Measurements from ENCODE around the gene RAB20.
"Not testable (repeated sequence)": the region's sequence is repeated elsewhere in the genome, so short reads cannot be mapped to it uniquely, and the experiment has no call there.

Gene RAB20, protein sequence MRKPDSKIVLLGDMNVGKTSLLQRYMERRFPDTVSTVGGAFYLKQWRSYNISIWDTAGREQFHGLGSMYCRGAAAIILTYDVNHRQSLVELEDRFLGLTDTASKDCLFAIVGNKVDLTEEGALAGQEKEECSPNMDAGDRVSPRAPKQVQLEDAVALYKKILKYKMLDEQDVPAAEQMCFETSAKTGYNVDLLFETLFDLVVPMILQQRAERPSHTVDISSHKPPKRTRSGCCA
- 1.1 reads per million for total RNA-seq

DNA sequence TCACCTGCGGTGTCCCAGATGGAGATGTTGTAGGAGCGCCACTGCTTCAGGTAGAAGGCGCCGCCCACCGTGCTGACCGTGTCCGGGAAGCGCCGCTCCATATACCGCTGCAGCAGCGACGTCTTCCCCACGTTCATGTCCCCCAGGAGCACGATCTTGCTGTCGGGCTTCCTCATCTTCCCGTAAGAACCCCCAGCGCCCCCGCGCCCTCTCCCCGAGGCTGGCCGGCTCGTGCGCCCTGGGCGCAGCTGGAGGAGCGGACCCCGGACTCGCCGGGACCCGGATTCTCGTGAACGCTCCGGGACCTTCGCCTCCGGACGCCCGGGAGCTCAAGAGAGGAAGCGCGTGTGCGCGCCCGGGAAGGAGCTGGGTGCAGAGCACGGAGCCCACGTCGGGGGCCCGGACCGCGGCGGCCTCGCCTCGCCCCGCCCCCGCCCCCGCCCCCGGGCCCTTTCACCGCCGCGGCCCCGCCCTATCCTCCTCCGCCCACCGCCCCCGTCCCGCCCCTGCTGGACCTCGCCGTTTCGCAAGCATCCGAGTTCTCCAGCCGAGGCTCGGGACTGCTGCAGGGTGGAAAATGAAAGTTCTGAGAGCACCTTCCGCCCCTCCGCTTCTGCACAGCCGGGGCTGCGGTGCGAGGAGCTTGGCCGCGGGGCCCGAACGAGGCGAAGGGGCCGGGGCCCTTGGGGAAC, at the start of gene RAB20:
RAB20 (minus strand) TSS at position 379 of the 692 bp plus-strand sequence; CDS start at position 176, 203 bp downstream.
- DNase-seq: peak; percentile 40

DNA sequence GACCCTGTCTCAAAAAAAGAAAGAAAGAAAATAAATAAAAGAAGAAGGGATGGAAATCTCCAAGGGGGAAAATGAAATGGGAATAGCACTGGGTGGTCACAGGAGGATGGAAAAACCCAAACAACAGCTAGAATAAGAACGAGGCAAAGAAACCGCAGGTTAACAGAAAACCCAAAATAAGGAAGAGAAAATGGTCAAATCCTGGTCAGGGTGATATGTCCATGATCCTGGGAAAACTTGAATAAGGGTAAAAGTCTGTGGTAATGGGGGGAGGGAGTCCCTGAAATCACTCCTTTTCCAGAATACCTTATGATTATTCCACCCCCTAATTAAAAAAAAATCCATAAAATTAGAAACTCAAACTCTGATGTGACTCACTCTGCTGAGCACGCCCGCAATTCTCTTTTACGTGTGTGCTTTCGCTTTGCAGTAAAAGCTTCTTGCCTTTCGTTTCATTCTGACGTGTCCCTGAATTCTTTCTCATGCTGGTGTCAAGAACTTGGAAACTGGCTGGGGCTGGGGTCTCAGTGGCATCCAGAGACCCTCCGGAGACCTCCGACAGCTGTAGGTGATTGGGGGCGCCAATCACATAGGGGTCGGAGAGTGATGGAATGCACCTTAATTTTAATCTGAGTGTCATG, 49.6 kb upstream of the RAB20 start:
- no peak for DNase-seq

DNA sequence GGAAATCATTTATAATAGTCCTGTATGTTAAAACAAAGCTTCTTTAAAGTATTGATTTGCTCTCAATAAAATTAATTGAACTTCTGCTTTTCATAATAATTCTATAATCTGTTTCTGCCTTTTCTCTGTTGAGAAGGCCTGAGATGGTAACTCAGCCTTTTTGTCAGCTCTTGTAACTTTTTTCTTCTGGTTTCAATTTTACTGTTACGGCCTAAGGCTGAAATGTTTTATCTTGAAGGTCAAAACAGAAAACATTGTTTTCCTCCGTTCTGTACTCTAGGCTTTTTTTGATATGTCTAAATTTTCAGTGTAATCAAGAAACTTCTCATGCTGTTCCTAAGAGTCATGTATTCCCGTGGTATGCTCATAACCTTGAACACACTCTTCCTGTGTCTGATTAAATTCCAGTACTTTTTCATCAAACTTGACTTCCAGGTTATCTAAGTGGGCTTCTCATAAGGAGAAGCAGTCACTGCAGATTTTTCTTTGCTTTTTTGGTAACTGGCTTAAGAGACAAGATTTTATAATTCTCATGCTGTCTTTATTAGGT, 46.2 kb upstream of the RAB20 start:
- DNase-seq: no peak

DNA sequence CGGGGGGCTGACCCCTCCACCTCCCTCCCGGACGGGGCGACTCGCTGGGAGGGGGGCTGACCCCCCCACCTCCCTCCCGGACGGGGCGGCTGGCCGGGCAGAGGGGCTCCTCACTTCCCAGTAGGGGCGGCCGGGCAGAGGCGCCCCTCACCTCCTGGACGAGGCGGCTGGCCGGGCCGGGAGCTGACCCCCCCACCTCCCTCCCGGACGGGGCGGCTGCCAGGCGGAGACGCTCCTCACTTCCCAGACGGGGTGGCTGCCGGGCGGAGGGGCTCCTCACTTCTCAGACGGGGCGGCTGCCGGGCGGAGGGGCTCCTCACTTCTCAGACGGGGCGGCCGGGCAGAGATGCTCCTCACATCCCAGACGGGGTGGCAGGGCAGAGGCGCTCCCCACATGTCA, 44.8 kb upstream of the RAB20 start:
- DNase-seq: not testable (repeated sequence)

DNA sequence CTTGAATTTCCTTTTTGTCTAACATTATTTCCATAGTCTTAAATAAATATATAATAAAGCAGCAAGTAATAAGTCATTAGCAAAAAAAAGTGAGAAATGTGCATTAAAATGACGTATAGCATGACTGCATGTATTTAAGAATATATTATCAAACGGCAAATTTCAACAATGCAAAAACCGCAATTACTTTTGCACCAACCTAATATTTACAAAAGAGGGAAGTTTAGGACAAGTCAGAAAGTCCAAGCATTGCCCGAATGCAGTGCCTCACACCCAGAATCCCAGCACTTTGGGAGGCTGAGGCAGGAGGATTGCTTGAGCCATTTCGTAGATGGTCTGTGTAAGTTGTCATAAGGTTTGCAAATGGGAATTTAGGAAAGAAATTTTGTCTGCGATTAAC, 43.6 kb upstream of the RAB20 start:
- no peak for DNase-seq

DNA sequence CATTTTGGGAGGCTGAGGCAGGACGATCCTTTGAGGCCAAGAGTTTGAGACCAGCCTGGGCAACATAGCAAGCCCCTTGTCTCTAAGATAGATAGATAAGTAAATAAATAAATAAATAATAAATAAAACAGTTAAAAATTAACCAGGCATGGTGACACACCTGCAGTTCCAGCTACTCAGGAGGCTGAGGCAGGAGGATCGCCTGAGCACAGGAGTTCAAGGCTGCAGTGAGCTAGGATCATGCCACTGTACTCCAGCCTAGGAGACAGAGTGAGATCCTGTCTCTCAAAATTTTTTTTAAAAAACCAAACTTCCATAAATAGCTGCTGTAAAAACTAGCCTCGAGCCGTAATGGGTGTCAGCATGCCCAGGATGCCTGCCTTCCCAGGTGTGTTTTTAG, 39.5 kb upstream of the RAB20 start:
- no peak for DNase-seq

DNA sequence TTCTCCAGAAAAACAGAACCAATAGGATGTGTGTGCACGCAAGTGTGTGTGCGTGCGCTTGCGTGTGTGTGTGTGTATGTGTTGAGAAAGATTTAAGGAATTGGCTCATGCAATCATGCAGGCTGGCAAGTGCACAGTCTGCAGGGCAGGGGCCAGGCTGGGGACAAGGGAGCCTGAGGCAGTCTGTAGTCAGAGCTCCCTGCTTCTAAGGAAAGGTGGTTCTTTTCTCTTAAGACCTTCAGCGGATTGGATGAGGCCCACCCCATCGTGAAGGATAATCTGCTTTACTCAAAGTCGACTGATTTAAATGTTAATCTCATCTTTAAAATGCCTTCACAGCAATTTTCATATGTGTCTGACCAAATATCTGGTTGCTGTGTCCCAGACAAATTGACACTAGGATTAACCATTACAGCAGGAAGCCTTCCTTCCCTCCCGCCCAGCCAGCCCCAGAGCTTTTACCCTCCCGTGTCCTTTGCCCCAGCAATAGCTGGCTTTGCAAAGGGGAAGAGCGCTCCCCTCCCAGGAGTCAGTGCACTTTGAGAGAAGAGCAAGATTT, 38.8 kb upstream of the RAB20 start:
- no peak for DNase-seq

DNA sequence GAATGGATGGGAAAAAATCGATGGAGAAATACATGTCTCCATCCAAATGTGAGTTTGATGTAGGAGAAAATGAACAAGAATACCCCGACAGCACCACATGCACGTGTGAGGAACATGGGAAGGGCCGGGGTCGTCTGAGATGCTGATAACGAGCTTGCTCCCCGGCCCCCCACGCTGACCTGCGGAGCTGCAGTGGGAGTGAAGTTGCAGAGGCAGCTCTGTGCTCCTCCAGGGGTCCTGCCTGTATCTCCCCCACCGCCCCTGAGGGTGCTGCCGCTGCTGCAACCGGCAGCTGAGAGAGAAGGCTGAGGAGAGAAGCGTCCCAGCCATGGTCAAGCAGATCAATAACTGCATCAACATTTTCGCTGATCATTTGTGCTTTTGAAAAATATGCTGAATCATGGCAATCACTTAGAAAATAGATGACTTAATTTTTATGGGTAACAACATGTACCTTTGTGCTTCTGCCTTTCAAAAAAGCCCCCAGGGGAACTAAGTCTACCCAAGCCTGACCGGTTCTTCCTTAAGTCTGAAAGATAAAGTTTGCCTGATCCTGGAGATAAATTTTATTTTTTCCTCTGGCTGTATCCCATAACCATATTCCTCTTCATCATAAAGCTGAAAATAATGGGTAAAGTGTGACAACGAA, 35.6 kb upstream of the RAB20 start:
- no peak for DNase-seq

DNA sequence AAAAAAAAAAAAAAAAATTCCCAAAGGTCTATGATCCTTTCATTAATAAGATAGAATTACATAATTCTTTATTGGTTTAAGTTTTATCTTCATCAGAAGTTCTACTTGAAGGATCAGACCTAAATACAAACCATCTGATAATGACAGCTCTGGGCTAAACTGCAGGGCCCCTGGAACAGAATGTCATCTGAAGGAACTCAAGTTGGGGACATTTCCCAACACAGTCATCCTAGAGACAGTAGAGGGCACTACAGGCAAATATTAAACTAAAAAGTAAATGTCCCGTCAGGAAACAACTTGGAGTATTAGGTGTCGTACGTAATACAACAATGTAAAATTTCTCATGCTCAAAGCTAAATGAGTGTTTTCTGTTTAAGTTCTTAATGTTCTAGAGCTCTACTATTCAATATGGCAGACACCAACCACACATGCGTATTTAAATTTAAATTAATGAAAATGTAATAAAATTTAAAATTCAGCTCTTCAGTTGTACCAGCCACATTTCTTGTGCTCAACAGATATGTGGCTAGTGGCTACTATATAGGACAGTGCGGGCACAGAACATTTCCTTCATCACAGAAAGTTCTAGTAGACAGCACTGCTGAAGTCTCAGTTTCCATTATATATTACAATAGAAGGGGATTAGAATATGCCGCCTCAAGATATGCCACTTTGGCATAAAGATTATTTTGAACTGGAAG, 32.1 kb upstream of the RAB20 start:
- DNase-seq: no peak

DNA sequence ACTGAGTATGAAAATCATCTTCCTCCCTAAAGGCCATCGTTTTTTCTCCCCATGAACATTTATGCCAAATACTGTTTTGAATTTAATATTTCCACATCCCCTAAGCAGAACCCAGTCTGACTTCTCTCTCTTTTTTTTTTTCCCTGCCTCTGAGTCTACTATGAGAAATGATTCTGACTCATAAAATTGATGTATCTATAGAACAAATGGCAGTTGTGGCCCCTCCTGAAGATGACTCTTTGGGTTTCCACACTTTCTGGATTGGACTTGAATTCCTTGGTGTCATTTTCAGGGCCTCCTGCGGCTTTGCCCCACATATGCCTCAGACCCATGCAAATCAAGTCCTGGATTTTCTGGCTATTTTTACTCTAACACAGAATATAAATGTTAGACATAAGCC, 31.1 kb upstream of the RAB20 start:
- no peak for DNase-seq

DNA sequence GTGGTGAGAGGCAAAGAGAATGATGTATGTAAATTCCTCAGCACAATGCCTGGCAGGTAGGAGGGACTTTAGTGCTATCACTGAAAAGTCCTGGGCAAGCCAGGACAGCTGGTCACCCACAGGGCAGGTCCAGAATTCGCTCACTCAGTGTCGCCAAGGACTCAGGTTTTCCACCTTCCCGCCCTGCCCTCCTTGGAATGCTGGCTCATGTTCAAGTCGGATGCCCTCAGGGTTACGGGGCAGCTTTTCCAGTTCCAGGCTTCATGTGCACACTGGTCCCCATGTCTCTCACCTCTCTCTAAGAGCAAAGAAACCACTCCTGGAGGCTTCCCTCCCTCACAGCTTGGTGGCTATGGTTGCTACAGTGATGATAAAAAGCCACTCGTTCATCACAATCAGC, 29.1 kb upstream of the RAB20 start:
- no peak for DNase-seq

DNA sequence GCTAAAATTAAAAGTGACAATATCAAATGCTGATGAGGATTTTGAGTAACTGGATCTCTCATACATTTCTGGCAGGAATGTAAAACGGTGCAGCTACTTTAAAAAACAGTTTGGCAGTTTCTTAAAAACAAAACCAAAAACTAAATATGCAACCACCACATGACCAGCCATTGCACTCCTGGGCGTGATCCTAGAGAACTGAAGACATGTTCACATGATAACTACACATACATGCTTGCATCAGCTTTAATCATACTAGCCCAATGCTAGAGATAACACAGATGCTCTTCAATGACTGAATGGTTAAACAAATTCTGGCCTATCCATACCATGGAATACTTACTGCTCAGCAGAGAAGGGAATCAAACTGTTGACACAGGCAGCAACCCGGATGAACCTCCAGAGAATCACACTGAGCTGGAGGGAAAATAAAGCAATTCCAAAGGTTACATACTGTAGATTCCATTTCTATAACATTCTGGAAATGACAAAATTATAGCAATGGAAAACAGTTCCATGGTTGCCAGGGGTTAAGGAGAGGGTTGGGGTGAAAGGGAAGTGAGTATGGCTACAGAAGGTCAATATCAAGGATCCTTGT, 28.4 kb upstream of the RAB20 start:
- no peak for DNase-seq

DNA sequence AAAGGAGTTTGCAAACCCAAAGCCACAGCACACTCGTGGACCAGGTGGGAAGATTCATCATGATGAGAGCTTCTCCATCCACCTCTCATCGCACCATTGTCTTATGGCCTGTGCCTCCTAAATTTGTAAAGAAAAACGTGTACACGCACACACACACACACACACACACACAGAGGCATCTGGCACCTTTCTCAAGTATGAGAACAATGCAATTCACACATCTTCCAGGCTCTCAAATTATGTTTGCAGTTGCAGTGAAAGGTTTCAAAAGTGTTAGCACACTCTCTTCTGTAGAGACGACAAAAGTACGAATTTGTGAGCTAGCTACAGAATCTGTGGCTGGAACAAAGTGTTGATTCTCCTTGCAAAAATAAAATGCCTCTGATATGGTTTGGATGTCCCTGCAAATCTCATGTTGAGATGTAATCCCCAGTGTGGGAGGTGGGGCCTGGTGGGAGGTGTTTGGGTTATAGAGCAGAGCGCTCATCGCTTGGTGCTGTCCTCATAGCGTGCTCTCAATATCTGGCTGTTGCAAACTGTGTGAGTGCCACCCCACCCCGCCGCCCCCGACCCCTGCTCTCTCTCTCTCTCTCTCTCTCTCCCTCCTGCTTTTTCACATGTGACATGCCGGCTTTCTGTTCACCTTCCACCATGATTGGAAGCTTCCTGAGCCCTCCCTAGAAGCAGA, 21.8 kb upstream of the RAB20 start:
- DNase-seq: no peak

DNA sequence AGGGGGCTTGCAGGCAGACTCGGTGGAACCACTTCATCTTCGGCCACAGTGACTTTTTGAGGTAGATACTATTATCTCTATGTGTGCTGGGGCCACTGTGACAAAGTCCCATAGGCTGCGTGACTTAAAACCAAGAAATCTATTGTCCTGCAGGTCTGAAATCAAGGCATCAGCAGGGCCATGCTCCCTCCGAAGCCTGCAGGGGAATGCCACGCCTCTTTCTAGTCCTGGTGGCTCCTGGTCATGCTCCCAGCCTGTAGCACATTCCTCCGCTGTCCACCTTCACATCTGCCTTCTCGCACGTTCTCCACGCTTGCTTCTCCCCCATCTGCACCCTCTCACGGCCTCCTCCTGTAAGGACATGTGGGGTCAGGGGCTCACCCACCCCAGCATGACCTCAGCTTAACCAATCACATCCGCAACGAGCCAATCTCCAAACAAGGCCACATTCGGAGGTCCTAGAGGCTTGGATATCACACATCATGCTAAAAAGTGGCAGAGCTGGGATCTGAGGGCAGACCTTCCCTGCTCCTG, 21.0 kb upstream of the RAB20 start:
- DNase-seq: no peak

DNA sequence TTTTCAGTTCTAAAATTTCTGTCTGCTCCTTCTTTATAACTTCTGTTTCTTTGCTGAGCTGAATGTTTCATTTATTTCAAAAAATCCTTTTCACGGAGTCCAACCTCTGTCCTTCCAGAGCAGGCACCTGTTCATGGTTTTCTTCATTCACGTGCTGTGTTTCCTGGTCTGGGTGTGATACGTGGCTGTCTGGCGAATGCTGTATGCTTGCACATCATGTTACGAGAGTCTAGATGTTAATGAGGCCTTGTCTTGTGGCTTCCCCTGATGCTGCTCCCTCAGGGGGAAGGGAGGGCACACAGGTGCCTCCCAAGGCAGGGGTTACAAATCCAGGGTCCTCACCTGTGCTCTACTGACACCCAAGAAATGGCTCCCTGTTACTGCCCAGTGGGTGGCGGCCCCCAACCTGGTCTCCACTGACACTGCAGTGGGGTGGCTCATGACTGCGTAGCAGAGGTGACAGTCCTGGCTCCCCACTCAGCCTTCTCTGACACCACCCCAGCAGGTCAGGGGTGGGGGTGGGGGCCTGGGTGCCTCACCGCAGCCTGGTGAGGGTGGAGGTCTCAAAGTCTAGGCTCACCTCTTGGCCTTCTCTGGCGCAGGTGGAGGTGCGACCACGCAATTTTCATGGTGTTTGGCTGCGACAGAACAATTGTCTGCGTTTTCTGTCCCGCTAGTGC, 20.1 kb upstream of the RAB20 start:
- no peak for DNase-seq

DNA sequence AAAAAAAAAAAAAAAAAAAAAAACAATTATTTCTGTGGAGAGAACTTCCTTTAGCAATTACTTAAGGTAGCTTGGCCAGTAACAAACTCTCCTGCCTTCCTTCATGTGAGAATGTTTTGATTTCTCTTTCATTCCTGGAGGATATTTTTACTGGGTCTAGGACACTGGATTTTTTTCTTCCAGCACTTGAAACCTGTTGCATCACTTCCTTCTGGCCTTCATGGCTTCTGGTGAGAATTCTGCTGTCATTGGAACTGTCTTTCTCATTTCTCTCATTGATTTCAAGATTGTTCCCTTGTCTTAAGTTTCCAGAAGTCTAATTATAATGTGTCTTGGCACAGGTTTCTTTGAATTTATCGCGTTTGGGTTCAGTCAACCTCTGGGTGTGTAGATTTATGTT, 19.3 kb upstream of the RAB20 start:
- DNase-seq: no peak

DNA sequence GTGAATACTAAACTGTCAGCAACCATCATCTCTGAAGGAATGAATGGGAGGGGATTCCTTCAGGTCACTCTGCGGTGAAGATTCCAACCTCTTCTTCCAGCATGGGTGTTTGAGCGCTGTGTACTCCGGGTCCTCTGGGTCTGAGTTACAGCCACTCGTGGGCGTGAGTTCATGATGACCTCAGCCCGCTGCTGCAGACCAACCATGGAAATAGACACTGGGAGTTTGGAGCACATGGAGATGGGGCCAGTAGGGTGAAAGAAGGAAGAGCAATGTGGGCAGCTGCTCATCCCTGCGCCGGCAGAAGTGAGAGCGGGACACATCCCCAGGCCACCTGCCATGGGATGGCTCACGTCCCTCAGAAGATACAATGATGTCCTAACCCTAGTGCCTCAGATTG, 16.8 kb upstream of the RAB20 start:
- no peak for DNase-seq

DNA sequence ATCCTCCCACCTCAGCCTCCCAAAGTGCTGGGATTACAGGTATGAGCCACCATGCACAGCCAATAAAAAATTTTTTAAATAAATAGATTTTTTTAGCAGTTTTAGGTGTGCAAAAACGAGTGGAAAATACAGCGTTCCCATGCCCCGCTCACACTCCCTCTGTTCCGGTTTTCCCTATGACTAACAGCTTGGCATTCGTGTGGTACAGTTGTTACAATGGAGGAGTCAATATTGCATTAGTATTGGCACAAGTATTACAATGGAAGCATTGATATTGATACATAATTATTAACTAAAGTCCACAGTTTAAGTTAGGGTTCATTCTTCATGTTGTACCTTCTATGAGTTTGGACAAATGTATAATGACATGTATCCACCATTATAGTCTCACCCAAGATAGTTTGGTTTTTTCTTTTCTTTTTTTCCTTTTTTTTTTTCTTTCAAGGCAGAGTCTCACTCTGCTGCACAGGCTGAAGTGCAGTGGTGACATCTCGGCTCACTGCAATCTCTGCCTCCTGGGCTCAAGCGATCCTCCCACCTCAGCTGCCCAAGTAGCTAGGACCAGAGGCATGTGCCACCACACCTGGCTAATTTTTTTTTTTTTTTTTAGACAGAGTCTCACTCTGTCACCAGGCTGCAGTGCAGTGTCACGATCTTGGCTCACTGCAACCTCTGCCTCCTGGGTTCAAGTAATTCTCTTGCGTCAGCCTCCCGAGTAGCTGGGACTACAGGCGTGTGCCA, 15.4 kb upstream of the RAB20 start:
- DNase-seq: no peak

DNA sequence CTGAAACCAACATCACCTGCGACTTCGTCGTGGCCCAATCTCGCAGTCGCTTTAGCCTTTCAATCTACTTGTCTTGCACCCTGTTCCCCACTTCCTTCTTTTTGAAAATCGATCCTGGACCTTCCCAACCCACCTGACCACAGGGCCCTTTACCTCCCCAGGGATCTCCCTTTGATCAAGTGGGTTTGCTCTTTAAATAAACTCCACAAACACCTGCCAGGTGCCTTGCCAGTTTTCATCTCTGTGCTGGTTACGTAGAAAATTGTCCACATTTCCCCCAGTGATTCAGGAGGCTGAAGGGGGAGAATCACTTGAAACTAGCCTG, 14.5 kb upstream of the RAB20 start:
- no peak for DNase-seq
